ENCODE data around the gene UBE2V1.

DNA sequence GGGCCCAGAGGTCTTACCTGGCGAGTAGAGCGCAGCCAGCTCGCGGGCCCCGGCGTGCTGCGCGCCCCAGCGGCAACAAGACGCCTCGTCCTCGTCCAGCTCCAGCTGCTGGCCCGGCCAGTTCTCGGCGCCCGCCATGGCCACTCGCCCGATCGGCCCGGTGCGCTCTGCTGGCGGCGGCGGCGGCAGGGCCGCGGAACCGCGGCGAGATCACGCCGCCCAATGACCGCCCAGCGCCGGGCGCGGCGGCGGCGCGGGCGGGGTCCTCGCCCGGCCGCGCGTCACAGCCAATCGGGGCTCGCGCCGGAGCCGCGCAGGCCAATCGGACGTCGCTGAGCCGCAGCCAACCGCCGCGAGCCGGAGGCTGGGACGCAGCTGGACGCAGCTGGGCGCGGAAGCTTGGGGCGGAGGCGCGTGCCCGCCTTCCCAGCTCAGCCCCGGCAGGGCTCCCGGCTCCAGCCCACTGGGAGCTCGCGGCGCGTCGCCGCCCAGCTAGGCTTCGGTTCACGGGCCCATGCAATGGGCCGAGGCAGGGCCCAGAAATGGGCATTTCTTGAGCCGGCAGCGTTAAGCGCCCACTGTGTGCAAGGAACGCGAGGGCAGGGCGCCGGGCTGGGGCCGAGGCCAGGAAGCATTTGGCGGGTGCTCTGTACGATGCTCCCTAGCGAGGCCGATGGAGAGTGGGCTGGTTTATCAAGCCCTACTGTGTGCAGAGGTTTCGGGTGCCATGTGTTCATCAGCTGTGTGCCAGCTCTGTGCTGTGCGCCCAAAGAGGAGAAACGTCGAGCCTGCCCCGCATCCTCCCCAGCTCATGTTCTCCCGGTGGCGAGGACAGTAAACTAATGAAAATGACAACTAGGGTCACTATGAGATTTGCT, 40.8 kb upstream of the UBE2V1 start, which contains the start of gene PEDS1:
- no peak for TF ChIP-seq EP300 (IDR thresholded peaks at IDR 0.05)
- TF ChIP-seq CBX2 (IDR thresholded peaks at IDR 0.05; ENCODE audit: borderline replicate concordance, low read depth) = no peak
- TF ChIP-seq SMC3 (IDR thresholded peaks at IDR 0.05) = peak; percentile 20; the same call in 1 of the 3 replicates
- TF ChIP-seq, protein P1, sequence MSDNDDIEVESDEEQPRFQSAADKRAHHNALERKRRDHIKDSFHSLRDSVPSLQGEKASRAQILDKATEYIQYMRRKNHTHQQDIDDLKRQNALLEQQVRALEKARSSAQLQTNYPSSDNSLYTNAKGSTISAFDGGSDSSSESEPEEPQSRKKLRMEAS (IDR thresholded peaks at IDR 0.05) = peak; percentile 85
- TF ChIP-seq MAZ (IDR thresholded peaks at IDR 0.05; ENCODE audit: borderline replicate concordance, low read depth, low read length) = no peak
- TF ChIP-seq, protein P2, sequence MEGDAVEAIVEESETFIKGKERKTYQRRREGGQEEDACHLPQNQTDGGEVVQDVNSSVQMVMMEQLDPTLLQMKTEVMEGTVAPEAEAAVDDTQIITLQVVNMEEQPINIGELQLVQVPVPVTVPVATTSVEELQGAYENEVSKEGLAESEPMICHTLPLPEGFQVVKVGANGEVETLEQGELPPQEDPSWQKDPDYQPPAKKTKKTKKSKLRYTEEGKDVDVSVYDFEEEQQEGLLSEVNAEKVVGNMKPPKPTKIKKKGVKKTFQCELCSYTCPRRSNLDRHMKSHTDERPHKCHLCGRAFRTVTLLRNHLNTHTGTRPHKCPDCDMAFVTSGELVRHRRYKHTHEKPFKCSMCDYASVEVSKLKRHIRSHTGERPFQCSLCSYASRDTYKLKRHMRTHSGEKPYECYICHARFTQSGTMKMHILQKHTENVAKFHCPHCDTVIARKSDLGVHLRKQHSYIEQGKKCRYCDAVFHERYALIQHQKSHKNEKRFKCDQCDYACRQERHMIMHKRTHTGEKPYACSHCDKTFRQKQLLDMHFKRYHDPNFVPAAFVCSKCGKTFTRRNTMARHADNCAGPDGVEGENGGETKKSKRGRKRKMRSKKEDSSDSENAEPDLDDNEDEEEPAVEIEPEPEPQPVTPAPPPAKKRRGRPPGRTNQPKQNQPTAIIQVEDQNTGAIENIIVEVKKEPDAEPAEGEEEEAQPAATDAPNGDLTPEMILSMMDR (IDR thresholded peaks at IDR 0.05) = no peak
- TF ChIP-seq RARB (CRISPR knock-in tag; IDR thresholded peaks at IDR 0.05) = no peak
- TF ChIP-seq JUN (IDR thresholded peaks at IDR 0.05) = peak; percentile 71 to 80; a peak in 4 of 5 replicates
- TF ChIP-seq HOXA7 (CRISPR knock-in tag; IDR thresholded peaks at IDR 0.05) = no peak
- TF ChIP-seq REST (IDR thresholded peaks at IDR 0.05) = no peak
- TF ChIP-seq HOXB5 (CRISPR knock-in tag; IDR thresholded peaks at IDR 0.05) = peak; percentile 82; the same call in 1 of the 2 replicates
- TF ChIP-seq RAD21 (conservative IDR thresholded peaks at IDR 0.05 in 1 of 2, IDR thresholded peaks at IDR 0.05 in 1 of 2) = no peak
- peak; percentile 66 for TF ChIP-seq POLR2A (IDR thresholded peaks at IDR 0.05; ENCODE audit: low read length)
- no peak for TF ChIP-seq HDAC2 (IDR thresholded peaks at IDR 0.05)
